GM12892 (cell line): ENCODE results near the gene SNAPC4.

Experiments used
- POLR2A ChIP-seq: IDR thresholded peaks from 2 replicates; pipeline ENCODE4 v1.6.1; 2011; ENCODE audit warnings: low read depth, low read length, control low read depth
- POLR2AphosphoS5 ChIP-seq: IDR thresholded peaks from 2 replicates; pipeline ENCODE4 v1.6.1; 2011; ENCODE audit warnings: low read depth, low read length, control low read depth
- TAF1 ChIP-seq: IDR thresholded peaks from 2 replicates; pipeline ENCODE4 v1.6.1; 2011; ENCODE audit warnings: low read depth, mild to moderate bottlenecking, control low read depth, low read length, borderline replicate concordance

GRCh38 chr9:136358888-136359287, 41.1 kb downstream of the SNAPC4 start:
- TF ChIP-seq POLR2A, result no peak
- no peak for TF ChIP-seq POLR2AphosphoS5
- no peak for TF ChIP-seq TAF1
